Inflammatory macrophage treated with lipopolysaccharide for 1 hour (primary cell): ENCODE results near the gene BCL2L1.

Experiments
- DNase-seq, 2 donors: peaks; one replicate each; pipeline ENCODE4 v3.0.0-alpha.2; 2020 to 2022

BCL2L1 gene

GRCh38 chr20:31723319-31724078, 831 bp upstream of the BCL2L1 start:
- peak; percentile 94 to 96 for DNase-seq

- no peak for DNase-seq
Observed at GRCh38 chr20:31723069-31723318, 326 bp upstream of the BCL2L1 start.

- DNase-seq = no peak
Observed at GRCh38 chr20:31721408-31722256, 1.0 kb downstream of the BCL2L1 start.

- no peak for DNase-seq
Observed at GRCh38 chr20:31720486-31721407, 1.9 kb downstream of the BCL2L1 start.

GRCh38 chr20:31719644-31720485, 2.8 kb downstream of the BCL2L1 start:
- no peak for DNase-seq

- no peak for DNase-seq
Observed at GRCh38 chr20:31718952-31719643, 3.6 kb downstream of the BCL2L1 start.

GRCh38 chr20:31717478-31718201, 5.0 kb downstream of the BCL2L1 start:
- DNase-seq = peak; percentile 84 to 94

GRCh38 chr20:31716818-31717477, 5.7 kb downstream of the BCL2L1 start:
- no peak for DNase-seq

GRCh38 chr20:31716351-31716750, 6.3 kb downstream of the BCL2L1 start:
- no peak for DNase-seq

- DNase-seq = no peak
Observed at GRCh38 chr20:31715766-31716165, 6.9 kb downstream of the BCL2L1 start.

- no peak for DNase-seq
Observed at GRCh38 chr20:31713312-31714273, 9.1 kb downstream of the BCL2L1 start.

- DNase-seq = peak in 1 of 2 donors; percentile 52
Observed at GRCh38 chr20:31712564-31713311, 9.9 kb downstream of the BCL2L1 start.

GRCh38 chr20:31712112-31712553, 10.5 kb downstream of the BCL2L1 start:
- DNase-seq = no peak

GRCh38 chr20:31711179-31712111, 11.2 kb downstream of the BCL2L1 start:
- DNase-seq = no peak

- no peak for DNase-seq
Observed at GRCh38 chr20:31710423-31711108, 12.1 kb downstream of the BCL2L1 start.

GRCh38 chr20:31709939-31710338, 12.7 kb downstream of the BCL2L1 start:
- no peak for DNase-seq
